ENCODE results near the gene SLC39A6.

SLC39A6 gene

GRCh38 chr18:36129300-36130038 lies at the start of gene SLC39A6, which contains the start of gene ELP2:
SLC39A6 (minus strand) TSS chr18:36129340; CDS start chr18:36127007, 2,333 bp downstream.
ELP2 (plus strand) TSS chr18:36129899; CDS start chr18:36129934, 35 bp downstream.
- no peaks in the 10 kb centered on the region for H3F3A ChIP-seq (ENCODE audit: low read depth)
- peaks cover 48% of the 10 kb centered on the region for H4K20me1 ChIP-seq (ENCODE audit: insufficient read depth, low read length, poor library complexity, severe bottlenecking)
- H3K4me2 ChIP-seq (ENCODE audit: low read depth, low read length, poor library complexity, severe bottlenecking): peak within 1 kb of the TSS; percentile 95
- no peaks in the 10 kb centered on the region for H3K27me3 ChIP-seq (ENCODE audit: insufficient read depth, low read length, poor library complexity, severe bottlenecking)
- H3K79me2 ChIP-seq (ENCODE audit: insufficient read depth, low read length): peaks cover 81% of the 10 kb centered on the region
- TF ChIP-seq EZH2phosphoT487 (IDR thresholded peaks at IDR 0.05; ENCODE audit: borderline replicate concordance) (no peak), CTCF (conservative IDR thresholded peaks at IDR 0.05; ENCODE audit: low read length) (no peak)
- H3K9me3 ChIP-seq (ENCODE audit: insufficient read depth, low read depth, low read length): no peaks in the 10 kb centered on the region
- peaks cover 72% of the 10 kb centered on the region for H3K4me1 ChIP-seq (ENCODE audit: insufficient read depth, low read length, poor library complexity, severe bottlenecking)
- no peaks in the 10 kb centered on the region for H3K9me2 ChIP-seq (replicated peaks; ENCODE audit: low read depth, low read length)
- peak within 1 kb of the TSS; percentile 98 for H3K9ac ChIP-seq (ENCODE audit: low read depth, low read length, poor library complexity, severe bottlenecking)
- H2AFZ ChIP-seq (ENCODE audit: low read length): peak within 1 kb of the TSS; percentile 99
- H3K4me3 ChIP-seq (ENCODE audit: low read length, poor library complexity, severe bottlenecking): peak within 1 kb of the TSS; percentile 91
- H3K36me3 ChIP-seq (ENCODE audit: insufficient read depth, low read length): no peaks in the 10 kb centered on the region; the same call in 1 of the 2 replicates

GRCh38 chr18:36177913-36178312 lies 48.8 kb upstream of the SLC39A6 start:
- H3K27me3 ChIP-seq (ENCODE audit: insufficient read depth, low read length, poor library complexity, severe bottlenecking): no peaks in the 10 kb centered on the region
- no peaks in the 10 kb centered on the region for H4K20me1 ChIP-seq (ENCODE audit: insufficient read depth, low read length, poor library complexity, severe bottlenecking)
- TF ChIP-seq CTCF (conservative IDR thresholded peaks at IDR 0.05; ENCODE audit: low read length) (no peak), EZH2phosphoT487 (IDR thresholded peaks at IDR 0.05; ENCODE audit: borderline replicate concordance) (no peak)
- H3F3A ChIP-seq (ENCODE audit: low read depth): no peaks in the 10 kb centered on the region
- H3K9me3 ChIP-seq (ENCODE audit: insufficient read depth, low read depth, low read length): no peaks in the 10 kb centered on the region
- H3K79me2 ChIP-seq (ENCODE audit: insufficient read depth, low read length): no peaks in the 10 kb centered on the region
- peaks cover 41% of the 10 kb centered on the region for H3K36me3 ChIP-seq (ENCODE audit: insufficient read depth, low read length)
- no peaks in the 10 kb centered on the region for H3K9me2 ChIP-seq (replicated peaks; ENCODE audit: low read depth, low read length)
- no peak overlapping the region for H3K4me2 ChIP-seq (ENCODE audit: low read depth, low read length, poor library complexity, severe bottlenecking)
- H2AFZ ChIP-seq (ENCODE audit: low read length): no peak overlapping the region
- H3K4me1 ChIP-seq (ENCODE audit: insufficient read depth, low read length, poor library complexity, severe bottlenecking): no peaks in the 10 kb centered on the region
- no peak overlapping the region for H3K9ac ChIP-seq (ENCODE audit: low read depth, low read length, poor library complexity, severe bottlenecking)
- no peak overlapping the region for H3K4me3 ChIP-seq (ENCODE audit: low read length, poor library complexity, severe bottlenecking)

GRCh38 chr18:36176711-36177110 lies 47.6 kb upstream of the SLC39A6 start:
- Histone ChIP-seq H3K4me1 (ENCODE audit: insufficient read depth, low read length, poor library complexity, severe bottlenecking) (no peaks in the 10 kb centered on the region), H3K79me2 (ENCODE audit: insufficient read depth, low read length) (no peaks in the 10 kb centered on the region), H3K9me3 (ENCODE audit: insufficient read depth, low read depth, low read length) (no peaks in the 10 kb centered on the region), H3F3A (ENCODE audit: low read depth) (no peaks in the 10 kb centered on the region), H2AFZ (ENCODE audit: low read length) (no peak overlapping the region), H3K4me2 (ENCODE audit: low read depth, low read length, poor library complexity, severe bottlenecking) (no peak overlapping the region), H3K9me2 (replicated peaks; ENCODE audit: low read depth, low read length) (no peaks in the 10 kb centered on the region), H3K36me3 (ENCODE audit: insufficient read depth, low read length) (peaks cover 53% of the 10 kb centered on the region), H3K9ac (ENCODE audit: low read depth, low read length, poor library complexity, severe bottlenecking) (no peak overlapping the region), H4K20me1 (ENCODE audit: insufficient read depth, low read length, poor library complexity, severe bottlenecking) (no peaks in the 10 kb centered on the region), H3K27me3 (ENCODE audit: insufficient read depth, low read length, poor library complexity, severe bottlenecking) (no peaks in the 10 kb centered on the region), H3K4me3 (ENCODE audit: low read length, poor library complexity, severe bottlenecking) (no peak overlapping the region)
- TF ChIP-seq CTCF (conservative IDR thresholded peaks at IDR 0.05; ENCODE audit: low read length) (no peak), EZH2phosphoT487 (IDR thresholded peaks at IDR 0.05; ENCODE audit: borderline replicate concordance) (no peak)

Measured in Loucy (cell line).